HEK293 (cell line): Measurements from ENCODE around the gene DZIP3.

Experiments used
- CTCF ChIA-PET: fragments of 350-600 bp; formaldehyde crosslinking; extraction: SDS; loops from one replicate; lab custom pipeline; 2021; ENCODE audit warnings: antibody characterized with exemption; lab: Yijun Ruan, JAX
- POLR2A ChIA-PET: fragments of 300-600 bp; formaldehyde crosslinking; extraction: SDS; loops from one replicate; lab custom pipeline; 2020; ENCODE audit warnings: antibody characterized with exemption, inconsistent platforms; lab: Yijun Ruan, JAX
- H3K27ac ChIP-seq: fragments of 200-500 bp; sonication (Bioruptor generic); 2 replicates; pipeline ENCODE4 v1.5.1; 2014; ENCODE audit warnings: low read depth, low read length, control low read depth, inconsistent platforms; ENCODE audit errors: extremely low read depth
- H3K36me3 ChIP-seq, 2 experiments: fragments of 200-500 bp in 1 of 2; sonication (Bioruptor generic) in 1 of 2; 1 replicate in 1 of 2; 2 replicates in 1 of 2; pipeline ENCODE4 v1.5.1; 2014 to 2017; ENCODE audit warnings: inconsistent platforms in 2 of 2, low read length in 2 of 2; ENCODE audit not compliant: control insufficient read depth in 2 of 2, insufficient read depth in 1 of 2
- H3K4me1 ChIP-seq: fragments of 200-500 bp; sonication (Bioruptor generic); 2 replicates; pipeline ENCODE4 v1.5.1; 2014; ENCODE audit warnings: mild to moderate bottlenecking, low read length, inconsistent platforms; ENCODE audit not compliant: control insufficient read depth, insufficient read depth
- H3K4me3 ChIP-seq: 2 replicates; pipeline ENCODE4 v1.5.1; 2011; ENCODE audit warnings: low read depth, mild to moderate bottlenecking, control low read depth, low read length, moderate library complexity
- H3K9me3 ChIP-seq: fragments of 200-500 bp; sonication (Bioruptor generic); 2 replicates; pipeline ENCODE4 v1.5.1; 2014; ENCODE audit warnings: low read depth, low read length, inconsistent platforms; ENCODE audit not compliant: control insufficient read depth, insufficient read depth
- CTCF ChIP-seq: fragments of 450-650 bp; formaldehyde crosslinking; IDR thresholded peaks from 2 replicates; pipeline ENCODE4 v1.5.1; 2016; ENCODE audit warnings: missing biosample characterization, missing genetic modification characterization
- PRDM1 ChIP-seq: fragments of 450-650 bp; formaldehyde crosslinking; IDR thresholded peaks from 2 replicates; pipeline ENCODE4; 2016; ENCODE audit warnings: missing biosample characterization, missing genetic modification characterization
- REPIN1 ChIP-seq: fragments of 450-650 bp; formaldehyde crosslinking; IDR thresholded peaks from 2 replicates; pipeline ENCODE4 v1.5.1; 2017; ENCODE audit warnings: missing biosample characterization, missing genetic modification characterization, low read depth
- SETDB1 ChIP-seq: IDR thresholded peaks from one replicate; pipeline ENCODE4 v1.6.1; 2017; ENCODE audit warnings: mild to moderate bottlenecking, low read length, moderate library complexity, mixed read lengths; ENCODE audit not compliant: insufficient read length
- ZBTB49 ChIP-seq: fragments of 450-650 bp; formaldehyde crosslinking; IDR thresholded peaks from 2 replicates; pipeline ENCODE4 v1.5.1; 2016; ENCODE audit warnings: missing biosample characterization, missing genetic modification characterization, low read depth
- ZBTB6 ChIP-seq: fragments of 450-650 bp; formaldehyde crosslinking; IDR thresholded peaks from 2 replicates; pipeline ENCODE4 v1.5.1; 2017; ENCODE audit warnings: missing biosample characterization, missing genetic modification characterization
- ZBTB7A ChIP-seq: fragments of 450-650 bp; formaldehyde crosslinking; IDR thresholded peaks from 2 replicates; pipeline ENCODE4 v1.5.1; 2016; ENCODE audit warnings: low read depth, missing biosample characterization, missing genetic modification characterization
- ZNF132 ChIP-seq: fragments of 450-650 bp; formaldehyde crosslinking; IDR thresholded peaks from 2 replicates; pipeline ENCODE4 v1.5.1; 2017; ENCODE audit warnings: missing biosample characterization, missing genetic modification characterization, borderline replicate concordance
- ZNF146 ChIP-seq: fragments of 450-650 bp; formaldehyde crosslinking; IDR thresholded peaks from 2 replicates; pipeline ENCODE4 v1.5.1; 2016; ENCODE audit warnings: missing biosample characterization, missing genetic modification characterization
- ZNF16 ChIP-seq: fragments of 450-650 bp; formaldehyde crosslinking; IDR thresholded peaks from 2 replicates; pipeline ENCODE4 v1.5.1; 2016; ENCODE audit warnings: low read depth, missing biosample characterization, missing genetic modification characterization
- ZNF174 ChIP-seq: fragments of 450-650 bp; formaldehyde crosslinking; IDR thresholded peaks from 2 replicates; pipeline ENCODE4 v1.5.0; 2017; ENCODE audit warnings: missing biosample characterization, mild to moderate bottlenecking, missing genetic modification characterization
- ZNF214 ChIP-seq: fragments of 450-650 bp; formaldehyde crosslinking; IDR thresholded peaks from 2 replicates; pipeline ENCODE4 v1.5.1; 2017; ENCODE audit warnings: missing biosample characterization, mild to moderate bottlenecking, missing genetic modification characterization, borderline replicate concordance
- ZNF239 ChIP-seq: fragments of 450-650 bp; formaldehyde crosslinking; IDR thresholded peaks from 2 replicates; pipeline ENCODE4 v1.5.1; 2016; ENCODE audit warnings: missing biosample characterization, missing genetic modification characterization
- ZNF248 ChIP-seq: fragments of 450-650 bp; formaldehyde crosslinking; IDR thresholded peaks from 2 replicates; pipeline ENCODE4 v1.5.1; 2017; ENCODE audit warnings: missing biosample characterization, missing genetic modification characterization
- ZNF302 ChIP-seq: fragments of 450-650 bp; formaldehyde crosslinking; IDR thresholded peaks from 2 replicates; pipeline ENCODE4 v1.5.1; 2016; ENCODE audit warnings: missing biosample characterization, missing genetic modification characterization, low read depth
- ZNF341 ChIP-seq: fragments of 450-650 bp; formaldehyde crosslinking; IDR thresholded peaks from 2 replicates; pipeline ENCODE4; 2016; ENCODE audit warnings: low read depth, missing biosample characterization, missing genetic modification characterization
- ZNF354C ChIP-seq: fragments of 450-650 bp; formaldehyde crosslinking; IDR thresholded peaks from 2 replicates; pipeline ENCODE4 v1.5.1; 2016; ENCODE audit warnings: missing biosample characterization, missing genetic modification characterization, low read depth, borderline replicate concordance
- ZNF362 ChIP-seq: fragments of 450-650 bp; formaldehyde crosslinking; IDR thresholded peaks from 2 replicates; pipeline ENCODE4 v1.5.1; 2016; ENCODE audit warnings: missing biosample characterization, missing genetic modification characterization
- ZNF394 ChIP-seq: fragments of 450-650 bp; formaldehyde crosslinking; IDR thresholded peaks from 2 replicates; pipeline ENCODE4 v1.5.1; 2016; ENCODE audit warnings: missing biosample characterization, missing genetic modification characterization, mild to moderate bottlenecking, moderate library complexity, borderline replicate concordance
- ZNF404 ChIP-seq: fragments of 450-650 bp; formaldehyde crosslinking; IDR thresholded peaks from 2 replicates; pipeline ENCODE4 v1.5.1; 2017; ENCODE audit warnings: missing biosample characterization, missing genetic modification characterization
- ZNF488 ChIP-seq: fragments of 450-650 bp; formaldehyde crosslinking; IDR thresholded peaks from 2 replicates; pipeline ENCODE4 v1.5.1; 2016; ENCODE audit warnings: missing biosample characterization, missing genetic modification characterization
- ZNF571 ChIP-seq: fragments of 450-650 bp; formaldehyde crosslinking; IDR thresholded peaks from 2 replicates; pipeline ENCODE4 v1.5.0; 2017; ENCODE audit warnings: missing biosample characterization, missing genetic modification characterization
- ZNF623 ChIP-seq: fragments of 450-650 bp; formaldehyde crosslinking; IDR thresholded peaks from 2 replicates; pipeline ENCODE4 v1.5.1; 2016; ENCODE audit warnings: missing biosample characterization, missing genetic modification characterization
- ZNF645 ChIP-seq: fragments of 450-650 bp; formaldehyde crosslinking; IDR thresholded peaks from 2 replicates; pipeline ENCODE4; 2016; ENCODE audit warnings: missing biosample characterization, missing genetic modification characterization
- ZNF654 ChIP-seq: fragments of 450-650 bp; formaldehyde crosslinking; IDR thresholded peaks from 2 replicates; pipeline ENCODE4 v1.5.1; 2016; ENCODE audit warnings: low read depth, missing biosample characterization, missing genetic modification characterization
- ZNF677 ChIP-seq: fragments of 450-650 bp; IDR thresholded peaks from 2 replicates; pipeline ENCODE4 v1.5.0; 2018; ENCODE audit warnings: missing biosample characterization, mild to moderate bottlenecking, missing genetic modification characterization, moderate library complexity
- ZNF768 ChIP-seq: fragments of 450-650 bp; formaldehyde crosslinking; IDR thresholded peaks from 2 replicates; pipeline ENCODE4 v1.5.1; 2018; ENCODE audit warnings: missing biosample characterization, mild to moderate bottlenecking, missing genetic modification characterization

DZIP3 gene

GRCh38 chr3:108566599-108566998 is 22.9 kb upstream of the DZIP3 start:
- no peaks in the 10 kb centered on the region for H3K4me1 ChIP-seq
- POLR2A ChIA-PET: no interaction called here
- peaks cover 0 to 59% of the 10 kb centered on the region in 2 experiments; a peak in 1 of 3 replicates for H3K36me3 ChIP-seq
- no peak overlapping the region for H3K4me3 ChIP-seq
- CTCF ChIA-PET: interaction anchor here (0.9 kb wide), 1 partner anchor 252 kb away, joined by 3 read pairs; no protein-coding TSS in a partner anchor
- no peak for TF ChIP-seq ZNF571
- TF ChIP-seq ZNF623 (tag by site-specific recombination): no peak
- no peak for TF ChIP-seq ZBTB6 (tag by site-specific recombination)
- TF ChIP-seq ZNF488 (tag by site-specific recombination): no peak
- no peak for TF ChIP-seq ZNF214 (tag by site-specific recombination)
- no peak for TF ChIP-seq ZNF394
- no peak for TF ChIP-seq ZNF645 (tag by site-specific recombination)
- no peak for TF ChIP-seq ZBTB7A (tag by site-specific recombination)
- TF ChIP-seq ZNF248: no peak
- no peak for TF ChIP-seq ZNF132 (tag by site-specific recombination)
- TF ChIP-seq ZNF362 (tag by site-specific recombination): no peak
- no peak for TF ChIP-seq ZNF654 (tag by site-specific recombination)
- no peak for TF ChIP-seq ZNF174 (tag by site-specific recombination)
- no peak for TF ChIP-seq ZNF354C (tag by site-specific recombination)
- TF ChIP-seq PRDM1 (tag by site-specific recombination): no peak
- no peak for TF ChIP-seq ZNF239 (tag by site-specific recombination)
- TF ChIP-seq ZNF16 (tag by site-specific recombination): no peak
- no peak for TF ChIP-seq ZNF768 (tag by site-specific recombination)
- H3K9me3 ChIP-seq: no peaks in the 10 kb centered on the region
- H3K27ac ChIP-seq: no peak overlapping the region

GRCh38 chr3:108569336-108569735 is 20.2 kb upstream of the DZIP3 start:
- no peak overlapping the region for H3K4me3 ChIP-seq
- H3K36me3 ChIP-seq: peaks cover 0 to 50% of the 10 kb centered on the region in 2 experiments; a peak in 1 of 3 replicates
- ChIA-PET CTCF (no interaction called here), POLR2A (no interaction called here)
- H3K4me1 ChIP-seq: no peaks in the 10 kb centered on the region
- no peak overlapping the region for H3K27ac ChIP-seq
- H3K9me3 ChIP-seq: no peaks in the 10 kb centered on the region
- TF ChIP-seq ZNF302 (tag by site-specific recombination) (no peak), ZNF677 (tag by site-specific recombination) (no peak), CTCF (no peak), ZBTB49 (tag by site-specific recombination) (no peak), SETDB1 (no peak), REPIN1 (no peak), ZNF404 (tag by site-specific recombination) (no peak), ZNF341 (no peak), ZNF146 (tag by site-specific recombination) (no peak)
